OCI-LY3 (cell line): Measurements from ENCODE around the gene SUPT20H.

ENCODE experiments used
- H2AFZ ChIP-seq: fragments of 200-600, 300-600 bp; shearing (Covaris generic); 2 replicates; pipeline ENCODE4 v1.6.0; 2014; ENCODE audit warnings: antibody characterized with exemption, low read depth, low read length
- H3K27ac ChIP-seq: fragments of 200-600, 300-600 bp; sonication (generic); 2 replicates; pipeline ENCODE4 v1.5.1; 2014; ENCODE audit warnings: mild to moderate bottlenecking, low read length, moderate library complexity, mixed read lengths
- H3K27me3 ChIP-seq: fragments of 200-600, 300-600 bp; sonication (generic); 2 replicates; pipeline ENCODE4 v1.6.1; 2014; ENCODE audit warnings: low read depth, low read length, mixed read lengths
- H3K36me3 ChIP-seq: fragments of 200-600, 300-600 bp; sonication (generic); replicated peaks from 2 replicates; pipeline ENCODE3; 2014; ENCODE audit warnings: low read depth, low read length, mixed read lengths
- H3K4me1 ChIP-seq: fragments of 300-600, 200-600 bp; sonication (generic); 2 replicates; pipeline ENCODE4 v1.6.1; 2014; ENCODE audit warnings: low read length, mixed read lengths
- H3K4me2 ChIP-seq: fragments of 200-600, 300-600 bp; sonication (generic); 2 replicates; pipeline ENCODE4 v1.6.1; 2014; ENCODE audit warnings: low read length, mixed read lengths
- H3K4me3 ChIP-seq: fragments of 300-600, 200-600 bp; sonication (generic); 2 replicates; pipeline ENCODE4 v1.5.1; 2014; ENCODE audit warnings: antibody characterized with exemption, mild to moderate bottlenecking, low read length, moderate library complexity
- H3K79me2 ChIP-seq: fragments of 300-600, 200-600 bp; shearing (Covaris generic); 2 replicates; pipeline ENCODE4 v1.6.1; 2014; ENCODE audit warnings: mild to moderate bottlenecking, low read length, mixed read lengths
- H3K9ac ChIP-seq: fragments of 300-600, 200-600 bp; shearing (Covaris generic); 2 replicates; pipeline ENCODE4 v1.6.0; 2014; ENCODE audit warnings: mild to moderate bottlenecking, low read length, moderate library complexity
- H3K9me3 ChIP-seq: fragments of 200-600, 300-600 bp; shearing (Covaris generic); 2 replicates; pipeline ENCODE4 v1.6.1; 2014; ENCODE audit warnings: low read length, mixed read lengths; ENCODE audit not compliant: insufficient read depth
- H4K20me1 ChIP-seq: fragments of 200-600, 300-600 bp; sonication (generic); 2 replicates; pipeline ENCODE4 v1.6.1; 2016; ENCODE audit warnings: low read length, mixed read lengths; ENCODE audit not compliant: insufficient read depth
- CTCF ChIP-seq: fragments of 200-600, 300-600 bp; sonication (generic); IDR thresholded peaks from 2 replicates; pipeline ENCODE4 v1.5.1; 2014; ENCODE audit warnings: antibody characterized with exemption, low read length, low read depth
- EZH2phosphoT487 ChIP-seq: fragments of 200-600 bp; shearing (Covaris generic); IDR thresholded peaks from 2 replicates; pipeline ENCODE4 v1.6.1; 2018; ENCODE audit warnings: antibody characterized with exemption, mixed run types, low read depth

Gene SUPT20H

GRCh38 chr13:37027639-37028038, 31.8 kb downstream of the SUPT20H start:
- Histone ChIP-seq H4K20me1 (no peaks in the 10 kb centered on the region), H3K9ac (no peak overlapping the region), H3K4me1 (no peaks in the 10 kb centered on the region), H3K27me3 (no peaks in the 10 kb centered on the region), H3K36me3 (peaks cover 46% of the 10 kb centered on the region), H3K4me2 (no peak overlapping the region), H3K9me3 (no peaks in the 10 kb centered on the region), H2AFZ (no peak overlapping the region), H3K27ac (no peak overlapping the region), H3K4me3 (no peak overlapping the region), H3K79me2 (no peaks in the 10 kb centered on the region)
- TF ChIP-seq EZH2phosphoT487: no peak
- TF ChIP-seq CTCF: no peak

GRCh38 chr13:37026771-37027170, 32.7 kb downstream of the SUPT20H start:
- H3K4me2 ChIP-seq: no peak overlapping the region
- H3K27me3 ChIP-seq: no peaks in the 10 kb centered on the region
- H3K27ac ChIP-seq: no peak overlapping the region
- H3K9me3 ChIP-seq: no peaks in the 10 kb centered on the region
- no peaks in the 10 kb centered on the region for H3K79me2 ChIP-seq
- no peaks in the 10 kb centered on the region for H3K4me1 ChIP-seq
- H3K9ac ChIP-seq: no peak overlapping the region
- no peaks in the 10 kb centered on the region for H4K20me1 ChIP-seq
- H3K4me3 ChIP-seq: no peak overlapping the region
- peaks cover 46% of the 10 kb centered on the region for H3K36me3 ChIP-seq
- TF ChIP-seq EZH2phosphoT487 (no peak), CTCF (no peak)
- no peak overlapping the region for H2AFZ ChIP-seq

GRCh38 chr13:37023871-37024270, 35.6 kb downstream of the SUPT20H start:
- Histone ChIP-seq H3K4me1 (no peaks in the 10 kb centered on the region), H3K4me2 (no peak overlapping the region), H3K36me3 (peaks cover 43% of the 10 kb centered on the region), H3K4me3 (no peak overlapping the region), H3K9me3 (no peaks in the 10 kb centered on the region), H3K9ac (no peak overlapping the region), H2AFZ (no peak overlapping the region), H3K27me3 (no peaks in the 10 kb centered on the region), H3K79me2 (no peaks in the 10 kb centered on the region), H4K20me1 (no peaks in the 10 kb centered on the region), H3K27ac (no peak overlapping the region)
- TF ChIP-seq CTCF (no peak), EZH2phosphoT487 (no peak)

GRCh38 chr13:37014609-37015008, 44.9 kb downstream of the SUPT20H start:
- Histone ChIP-seq H3K36me3 (peaks cover 58% of the 10 kb centered on the region), H3K9ac (no peak overlapping the region), H3K79me2 (no peaks in the 10 kb centered on the region), H3K27ac (no peak overlapping the region), H3K9me3 (no peaks in the 10 kb centered on the region), H3K4me2 (no peak overlapping the region), H3K4me1 (no peaks in the 10 kb centered on the region), H3K27me3 (no peaks in the 10 kb centered on the region), H4K20me1 (no peaks in the 10 kb centered on the region), H2AFZ (no peak overlapping the region), H3K4me3 (no peak overlapping the region)
- no peak for TF ChIP-seq EZH2phosphoT487
- no peak for TF ChIP-seq CTCF
